ENCODE data around the gene SRXN1. TPM values are rescaled to one million over a fixed set of nuclear protein-coding genes. Genes with fewer than 3 reads are reported as not detected.

Gene SRXN1
- total and polyA plus RNA-seq, 2 donors (not counting 3 experiments of a cell fraction or from before 2014, with no cell fraction given), result 19.3 to 24.9 TPM

DNA sequence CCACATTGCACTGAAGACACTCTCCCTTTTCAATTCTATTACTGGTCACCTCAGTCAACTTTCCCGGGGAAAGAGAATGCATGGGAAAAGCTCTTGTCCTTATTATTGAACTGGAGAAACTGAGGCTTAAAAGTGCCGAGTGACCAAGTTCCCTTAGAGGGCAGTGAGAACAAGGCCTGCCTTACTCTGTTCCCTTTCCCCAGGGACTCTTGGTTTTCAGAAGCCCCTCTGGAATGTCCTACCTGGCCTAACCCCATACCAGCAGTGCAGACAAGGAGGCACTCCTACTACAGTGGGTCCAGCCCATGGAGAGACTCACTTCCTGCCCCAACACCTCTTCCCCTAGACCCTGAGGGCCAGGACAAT lies 6.1 kb downstream of the SRXN1 start:
- Histone ChIP-seq H3K36me3 (ENCODE audit: control insufficient read depth in 2 of 2, extremely low read depth in 1 of 2, insufficient read depth in 2 of 2, low read length in 2 of 2) (peaks cover 3 to 15% of the 10 kb centered on the region in 2 experiments), H3K4me2 (ENCODE audit: insufficient read depth, low read length) (no peak overlapping the region), H3K27ac (ENCODE audit: insufficient read depth, low read depth, low read length) (no peak overlapping the region), H3K27me3 (ENCODE audit: control insufficient read depth in 2 of 2, insufficient read depth in 2 of 2, low read length in 2 of 2) (no peaks in the 10 kb centered on the region), H3K79me2 (ENCODE audit: control insufficient read depth, insufficient read depth, low read length) (peaks cover 15% of the 10 kb centered on the region), H3K9me3 (replicated peaks; ENCODE audit: control insufficient read depth, insufficient read depth, low read length) (no peaks in the 10 kb centered on the region), H3K4me3 (replicated peaks in 1 of 3; ENCODE audit: insufficient read depth in 1 of 3, low read depth in 1 of 3, low read length in 3 of 3) (no peak overlapping the region), H3K9ac (replicated peaks; ENCODE audit: extremely low read depth, insufficient read depth, low read length) (no peak overlapping the region), H4K20me1 (replicated peaks; ENCODE audit: control insufficient read depth, extremely low read depth, insufficient read depth, low read length) (no peaks in the 10 kb centered on the region), H3K4me1 (ENCODE audit: control insufficient read depth, extremely low read depth, insufficient read depth, low read length) (peaks cover 1% of the 10 kb centered on the region), H3K9me1 (replicated peaks; ENCODE audit: control insufficient read depth, extremely low read depth, insufficient read depth, low read length) (no peaks in the 10 kb centered on the region), H2AFZ (ENCODE audit: low read depth, low read length) (no peak overlapping the region)
- ChIA-PET POLR2A (no interaction called here), CTCF (interaction anchor here (1.8 to 6.3 kb wide), 5 partner anchors 10 to 85 kb away, joined by 8 to 298 read pairs (median 33); no protein-coding TSS in a partner anchor)
- dilution Hi-C loops (cut with MboI; ENCODE audit: extremely low pct_ligation_motif_present, low sequenced_read_pairs), result no loop called here
- BruUV-seq (replicated peaks), result no TSS peak
- TF ChIP-seq JUN (IDR thresholded peaks at IDR 0.05; ENCODE audit: borderline replicate concordance, insufficient read depth, insufficient read length, low read depth) (no peak), FOS (IDR thresholded peaks at IDR 0.05; ENCODE audit: borderline replicate concordance, insufficient read depth, low read length) (no peak), POLR2A (IDR thresholded peaks at IDR 0.05; ENCODE audit: low read depth, low read length) (no peak)
- intact Hi-C loops (cut with micrococcal nuclease), result no loop called here
- DNase-seq (ENCODE audit: low read depth, low spot score) (no peak), FAIRE-seq (no peak)

DNA sequence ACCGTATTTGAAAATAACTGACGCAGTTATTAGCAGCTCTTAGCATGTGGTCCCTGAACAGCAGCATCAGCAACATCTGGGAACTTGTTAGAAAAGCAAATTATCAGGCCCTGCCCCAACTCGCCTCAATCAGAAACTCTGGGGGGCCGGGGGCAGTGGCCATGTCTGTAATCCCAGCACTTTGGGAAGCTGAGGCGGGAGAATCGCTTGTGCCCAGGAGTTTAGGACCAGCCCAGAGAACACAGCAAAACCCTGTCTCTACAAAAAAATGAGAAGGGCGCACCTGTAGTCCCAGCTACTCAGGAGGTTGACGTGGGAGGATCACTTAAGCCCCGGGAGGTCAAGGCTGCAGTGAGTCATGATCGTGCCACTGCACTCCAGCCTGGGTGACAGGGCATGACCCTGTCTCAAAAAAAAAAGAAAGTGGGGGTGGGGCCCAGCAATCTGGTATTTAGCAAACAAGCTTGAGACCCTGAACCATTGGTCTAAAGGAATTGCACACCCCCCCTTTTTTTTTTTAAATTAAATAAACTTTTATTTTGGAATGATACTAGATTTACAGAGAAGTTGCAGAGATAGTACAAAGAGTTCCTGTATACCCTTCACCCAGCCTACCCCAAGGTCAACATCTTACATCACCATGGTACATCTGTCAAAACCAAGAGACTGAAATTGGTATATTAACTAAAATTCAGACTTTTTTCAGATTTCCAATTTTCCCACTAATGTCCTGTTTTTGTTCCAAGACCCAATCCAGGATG lies 6.7 kb downstream of the SRXN1 start:
- H3K9ac ChIP-seq (replicated peaks; ENCODE audit: extremely low read depth, insufficient read depth, low read length), result no peak overlapping the region
- peaks cover 12% of the 10 kb centered on the region for H3K79me2 ChIP-seq (ENCODE audit: control insufficient read depth, insufficient read depth, low read length)
- TF ChIP-seq POLR2A (IDR thresholded peaks at IDR 0.05; ENCODE audit: low read depth, low read length) (no peak), POLR2AphosphoS5 (IDR thresholded peaks at IDR 0.05; ENCODE audit: insufficient read depth, low read depth, low read length) (no peak), GATA2 (IDR thresholded peaks at IDR 0.05; ENCODE audit: insufficient read depth, insufficient read length, low read depth, low read length) (no peak)
- POLR2A ChIA-PET, result interaction anchor here (0.5 kb wide), 1 partner anchor 74 kb away, joined by 3 read pairs; no protein-coding TSS in a partner anchor
- no peaks in the 10 kb centered on the region for H3K9me1 ChIP-seq (replicated peaks; ENCODE audit: control insufficient read depth, extremely low read depth, insufficient read depth, low read length)
- intact Hi-C loops (cut with micrococcal nuclease), result no loop called here
- no peak overlapping the region for H3K4me2 ChIP-seq (ENCODE audit: insufficient read depth, low read length)
- CTCF ChIA-PET, result interaction anchor here (0.7 to 6.3 kb wide), 48 partner anchors 9 to 316 kb away, joined by 3 to 298 read pairs (median 6); partner anchors contain the start of genes CSNK2A1, SCRT2 and TRIB3
- no peak overlapping the region for H3K27ac ChIP-seq (ENCODE audit: insufficient read depth, low read depth, low read length)
- dilution Hi-C loops (cut with MboI; ENCODE audit: extremely low pct_ligation_motif_present, low sequenced_read_pairs), result no loop called here
- no peak overlapping the region for H2AFZ ChIP-seq (ENCODE audit: low read depth, low read length)
- H4K20me1 ChIP-seq (replicated peaks; ENCODE audit: control insufficient read depth, extremely low read depth, insufficient read depth, low read length), result no peaks in the 10 kb centered on the region
- BruUV-seq (replicated peaks), result no TSS peak
- FAIRE-seq (no peak), DNase-seq (ENCODE audit: low read depth, low spot score) (no peak)
- H3K4me1 ChIP-seq (ENCODE audit: control insufficient read depth, extremely low read depth, insufficient read depth, low read length), result no peaks in the 10 kb centered on the region
- no peaks in the 10 kb centered on the region for H3K27me3 ChIP-seq (ENCODE audit: control insufficient read depth in 2 of 2, insufficient read depth in 2 of 2, low read length in 2 of 2)
- H3K9me3 ChIP-seq (replicated peaks; ENCODE audit: control insufficient read depth, insufficient read depth, low read length), result no peaks in the 10 kb centered on the region
- peaks cover 3 to 15% of the 10 kb centered on the region in 2 experiments for H3K36me3 ChIP-seq (ENCODE audit: control insufficient read depth in 2 of 2, extremely low read depth in 1 of 2, insufficient read depth in 2 of 2, low read length in 2 of 2)
- no peak overlapping the region for H3K4me3 ChIP-seq (replicated peaks in 1 of 3; ENCODE audit: insufficient read depth in 1 of 3, low read depth in 1 of 3, low read length in 3 of 3)
